OCI-LY1 (cell line): Measurements from ENCODE around the gene FAM200A.

Experiments used
- EZH2 ChIP-seq: fragments of 200-600 bp; sonication (generic), shearing (Covaris generic); IDR thresholded peaks from 2 replicates; pipeline ENCODE4 v1.8.0; 2017; ENCODE audit warnings: borderline replicate concordance, mixed run types, mild to moderate bottlenecking, antibody characterized with exemption, low read length, moderate library complexity, mixed read lengths
- TF ChIP-seq, protein P1 (sequence below): fragments of 200-600 bp; sonication (generic), shearing (Covaris generic); IDR thresholded peaks from 2 replicates; pipeline ENCODE4 v1.5.1; 2017; ENCODE audit warnings: mild to moderate bottlenecking, antibody characterized with exemption, low read length, moderate library complexity, mixed read lengths

GRCh38 chr7:99498546-99498944 is 53.4 kb downstream of the FAM200A start:
- TF ChIP-seq, protein P1, sequence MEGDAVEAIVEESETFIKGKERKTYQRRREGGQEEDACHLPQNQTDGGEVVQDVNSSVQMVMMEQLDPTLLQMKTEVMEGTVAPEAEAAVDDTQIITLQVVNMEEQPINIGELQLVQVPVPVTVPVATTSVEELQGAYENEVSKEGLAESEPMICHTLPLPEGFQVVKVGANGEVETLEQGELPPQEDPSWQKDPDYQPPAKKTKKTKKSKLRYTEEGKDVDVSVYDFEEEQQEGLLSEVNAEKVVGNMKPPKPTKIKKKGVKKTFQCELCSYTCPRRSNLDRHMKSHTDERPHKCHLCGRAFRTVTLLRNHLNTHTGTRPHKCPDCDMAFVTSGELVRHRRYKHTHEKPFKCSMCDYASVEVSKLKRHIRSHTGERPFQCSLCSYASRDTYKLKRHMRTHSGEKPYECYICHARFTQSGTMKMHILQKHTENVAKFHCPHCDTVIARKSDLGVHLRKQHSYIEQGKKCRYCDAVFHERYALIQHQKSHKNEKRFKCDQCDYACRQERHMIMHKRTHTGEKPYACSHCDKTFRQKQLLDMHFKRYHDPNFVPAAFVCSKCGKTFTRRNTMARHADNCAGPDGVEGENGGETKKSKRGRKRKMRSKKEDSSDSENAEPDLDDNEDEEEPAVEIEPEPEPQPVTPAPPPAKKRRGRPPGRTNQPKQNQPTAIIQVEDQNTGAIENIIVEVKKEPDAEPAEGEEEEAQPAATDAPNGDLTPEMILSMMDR: no peak
- TF ChIP-seq EZH2: no peak
